Ammon's horn (tissue), 1 donor: ENCODE results near the gene SPRR2B.
"Not testable (repeated sequence)": the region's sequence is repeated elsewhere in the genome, so short reads cannot be mapped to it uniquely, and the experiment has no call there.

ENCODE experiments used
- DNase-seq: peaks from one replicate; pipeline ENCODE4 v3.0.0-alpha.2; 2016; ENCODE audit warnings: low spot score

Gene SPRR2B

DNA sequence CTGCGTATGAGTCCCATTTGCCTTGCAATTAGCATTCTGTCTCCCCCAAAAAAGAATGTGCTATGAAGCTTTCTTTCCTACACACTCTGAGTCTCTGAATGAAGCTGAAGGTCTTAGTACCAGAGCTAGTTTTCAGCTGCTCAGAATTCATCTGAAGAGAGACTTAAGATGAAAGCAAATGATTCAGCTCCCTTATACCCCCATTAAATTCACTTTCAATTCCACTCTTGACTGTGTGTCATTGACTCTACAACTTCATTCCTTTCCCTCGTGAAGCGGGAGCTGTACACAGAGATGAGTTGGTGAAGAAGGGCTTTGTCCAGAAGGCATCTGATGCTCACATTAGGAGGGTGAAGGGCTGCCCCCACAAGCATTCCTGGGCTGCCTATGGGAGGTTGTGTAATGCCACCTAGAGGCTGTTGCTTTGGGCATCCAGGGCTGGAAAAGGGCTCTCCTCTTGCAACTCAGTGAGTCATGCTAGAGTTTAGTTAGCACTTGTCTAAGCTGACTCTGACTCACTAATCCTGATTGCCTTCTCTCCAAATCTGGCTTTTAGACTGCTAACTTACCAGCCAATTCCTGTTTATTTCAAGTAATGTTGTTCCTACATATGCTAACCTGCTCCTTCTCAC lies 38.6 kb downstream of the SPRR2B start:
- DNase-seq: peak; percentile 51

- DNase-seq: no peak
Observed at GRCh38 chr1:153032073-153032472, 39.3 kb downstream of the SPRR2B start.

GRCh38 chr1:153030895-153031294 lies 40.5 kb downstream of the SPRR2B start, which contains the start of gene SPRR1B:
Gene SPRR1B, plus strand, starts transcription at chr1:153031203. Its CDS starts 1,143 bp downstream, at chr1:153032346.
- no peak for DNase-seq

GRCh38 chr1:153028766-153029165 lies 42.6 kb downstream of the SPRR2B start:
- peak; percentile 13 for DNase-seq

DNA sequence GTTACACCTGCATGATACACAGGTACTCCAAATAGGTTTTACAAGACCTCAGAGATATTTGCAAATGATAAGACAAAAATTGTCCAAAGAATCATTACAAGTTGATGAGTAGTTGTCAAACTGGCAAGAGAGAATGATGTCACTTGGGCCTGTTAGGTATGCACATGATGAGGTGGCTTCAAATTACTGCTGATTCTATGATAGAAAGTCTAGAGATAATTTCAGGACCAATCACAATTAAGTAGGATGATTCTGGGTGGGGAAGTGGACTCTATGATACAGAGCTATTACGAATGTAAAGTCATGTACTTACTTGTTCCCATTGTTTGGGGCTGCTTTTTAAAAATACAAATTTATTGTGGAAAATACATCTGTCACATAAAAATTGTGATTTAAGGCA lies 45.6 kb downstream of the SPRR2B start:
- no peak for DNase-seq

DNA sequence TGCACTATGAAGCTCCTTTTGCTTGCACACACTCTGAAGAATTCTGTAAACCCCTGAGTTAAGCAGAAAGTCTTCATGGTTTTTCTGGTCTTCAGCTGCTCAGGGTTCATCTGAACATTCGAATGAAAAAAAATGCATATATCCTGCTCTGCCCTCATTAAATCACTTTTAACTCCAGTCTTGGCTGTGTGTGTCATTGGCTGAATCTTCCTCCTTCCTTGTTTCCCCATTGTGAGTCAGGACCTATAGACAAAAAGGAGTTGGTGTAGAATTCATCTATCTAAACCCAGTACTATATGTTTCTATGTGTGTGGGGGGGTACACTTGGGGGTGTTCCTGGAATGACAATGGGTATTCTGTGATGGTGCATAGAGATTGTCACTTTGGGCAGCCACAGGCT lies 47.0 kb downstream of the SPRR2B start:
- no peak for DNase-seq

DNA sequence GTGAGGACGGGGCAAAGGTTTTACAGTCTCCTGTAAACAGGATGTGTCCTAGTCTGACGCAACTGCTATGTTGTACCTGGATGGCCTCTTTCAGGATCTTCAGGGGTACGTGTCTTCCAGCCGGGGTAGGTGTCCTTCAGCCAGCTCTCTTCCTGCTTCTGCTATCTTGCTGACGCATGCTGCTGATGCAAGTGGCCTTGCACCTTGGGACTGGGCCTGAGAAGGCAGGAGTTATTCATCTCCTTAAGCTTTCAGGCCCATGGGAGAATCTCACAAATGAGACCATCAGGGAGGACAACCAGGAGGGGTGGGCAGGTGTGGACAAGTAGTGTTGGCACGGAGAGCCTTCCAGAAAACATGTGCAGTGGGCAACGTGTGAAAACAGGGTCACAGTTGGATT lies 48.3 kb downstream of the SPRR2B start:
- no peak for DNase-seq

GRCh38 chr1:153022340-153022739 lies 49.1 kb downstream of the SPRR2B start:
- not testable (repeated sequence) for DNase-seq

- not testable (repeated sequence) for DNase-seq
Observed at GRCh38 chr1:153021829-153022228, 49.6 kb downstream of the SPRR2B start.
